HepG2 (cell line): ENCODE measurements around the gene RAB24. TPM values are rescaled to one million over a fixed set of nuclear protein-coding genes. Genes with fewer than 3 reads are reported as not detected.

ENCODE experiments used
- ATAC-seq: fragments of 200-7000 bp; cut with Tn5 transposase; 3 replicates; pipeline ENCODE4 v1.9.1; 2020; ENCODE audit warnings: mild to moderate bottlenecking, moderate library complexity
- BruUV-seq: library from RNA; stranded (reverse); fragments of 400-500 nt; replicated peaks from 2 replicates; lab custom pipeline; 2021; lab: Mats Ljungman, UMichigan
- CTCF ChIA-PET: fragments of 300-600 bp; formaldehyde crosslinking; extraction: SDS; loops from one replicate; lab custom pipeline; 2021; ENCODE audit warnings: low total read pairs, inconsistent platforms, low intra/inter-chr PET ratio; lab: Yijun Ruan, JAX
- POLR2A ChIA-PET: fragments of 350-600 bp; sonication (Branson Sonifier 250); formaldehyde crosslinking; loops from one replicate; lab custom pipeline; 2020; ENCODE audit warnings: antibody characterized with exemption, inconsistent platforms; lab: Yijun Ruan, JAX
- DNase-seq: peaks from one replicate; pipeline ENCODE4 v3.0.0-alpha.2; 2015; ENCODE audit warnings: low spot score
- FAIRE-seq: peaks from 3 replicates; lab custom pipeline; 2011; peaks lifted over from hg19 to GRCh38; lab: Jason Lieb, UNC
- H2AFZ ChIP-seq: one replicate; pipeline ENCODE4 v1.6.1; 2011; ENCODE audit warnings: low read length, inconsistent platforms
- H3K27ac ChIP-seq: fragments of 300-600 bp; 3 replicates; pipeline ENCODE4 v1.8.0; 2011; ENCODE audit warnings: mixed run types, mild to moderate bottlenecking, mixed read lengths, low read length, inconsistent platforms; ENCODE audit not compliant: insufficient read depth; ENCODE audit errors: extremely low read length
- H3K27me3 ChIP-seq, 2 experiments: fragments of 200-600 bp in 1 of 2; 2 replicates in 1 of 2; 3 replicates in 1 of 2; pipeline versions ENCODE4 v1.6.0 to v1.8.0; 2011; ENCODE audit warnings: low read length in 2 of 2, mild to moderate bottlenecking in 2 of 2, moderate library complexity in 2 of 2, inconsistent platforms in 1 of 2; ENCODE audit not compliant: insufficient read depth in 2 of 2, control insufficient read depth in 1 of 2
- H3K36me3 ChIP-seq, 2 experiments: fragments of 200-600 bp in 1 of 2; replicated peaks in 1 of 2; 2 replicates in 1 of 2; 3 replicates in 1 of 2; pipeline versions ENCODE4 v1.5.1 to v1.8.0; 2011; ENCODE audit warnings: low read length in 2 of 2, inconsistent platforms in 1 of 2; ENCODE audit not compliant: insufficient read depth in 2 of 2, control insufficient read depth in 1 of 2
- H3K4me1 ChIP-seq: 2 replicates; pipeline ENCODE4 v1.5.1; 2012; ENCODE audit warnings: low read length, inconsistent platforms; ENCODE audit not compliant: insufficient read depth
- H3K4me2 ChIP-seq: 2 replicates; pipeline ENCODE4 v1.6.0; 2011; ENCODE audit warnings: low read depth, low read length, inconsistent platforms
- H3K4me3 ChIP-seq, 3 experiments: fragments of 200-600 bp in 1 of 3; sonication (generic), shearing (Covaris generic) in 1 of 3; replicated peaks in 1 of 3; 2 replicates each; pipeline ENCODE4 v1.5.1; 2011 to 2016; ENCODE audit warnings: low read length in 3 of 3, inconsistent platforms in 2 of 3, low read depth in 2 of 3, mild to moderate bottlenecking in 2 of 3, control low read depth in 1 of 3, mixed read lengths in 1 of 3; ENCODE audit not compliant: insufficient read depth in 1 of 3
- H3K79me2 ChIP-seq: one replicate; pipeline ENCODE4 v1.6.1; 2011; ENCODE audit warnings: low read length, inconsistent platforms; ENCODE audit not compliant: insufficient read depth
- H3K9ac ChIP-seq: 2 replicates; pipeline ENCODE4 v1.6.0; 2011; ENCODE audit warnings: mild to moderate bottlenecking, low read depth, low read length, inconsistent platforms; ENCODE audit not compliant: insufficient read depth
- H3K9me3 ChIP-seq: 2 replicates; pipeline ENCODE4 v1.5.1; 2012; ENCODE audit warnings: mild to moderate bottlenecking, low read length
- H4K20me1 ChIP-seq: 2 replicates; pipeline ENCODE4 v1.6.0; 2011; ENCODE audit warnings: inconsistent platforms, mild to moderate bottlenecking, low read length, moderate library complexity; ENCODE audit not compliant: insufficient read depth
- KLF15 ChIP-seq: sonication (generic); formaldehyde crosslinking; IDR thresholded peaks from 2 replicates; pipeline ENCODE4 v1.8.1; 2023; ENCODE audit warnings: borderline replicate concordance, mild to moderate bottlenecking, inconsistent platforms, missing genetic modification reagents, mixed read lengths
- NR2F1 ChIP-seq, 2 experiments: fragments of 450-650 bp in 1 of 2; formaldehyde crosslinking in 1 of 2; IDR thresholded peaks; 2 replicates each; pipeline versions ENCODE4 v1.5.0 to v1.6.1; 2016 to 2020; ENCODE audit warnings: mild to moderate bottlenecking in 1 of 2, missing compliant biosample characterization in 1 of 2, missing genetic modification reagents in 1 of 2, moderate library complexity in 1 of 2
- RERE ChIP-seq: IDR thresholded peaks from 2 replicates; pipeline ENCODE4 v1.6.1; 2016; ENCODE audit warnings: low read depth, missing genetic modification reagents, missing compliant biosample characterization
- RNF2 ChIP-seq: fragments of 450-650 bp; conservative IDR thresholded peaks from 2 replicates; pipeline ENCODE4 v1.6.1; 2016; ENCODE audit warnings: low read depth
- SNAI1 ChIP-seq: sonication (generic); formaldehyde crosslinking; IDR thresholded peaks from 2 replicates; pipeline ENCODE4 v1.5.0; 2020; ENCODE audit warnings: mild to moderate bottlenecking, missing genetic modification reagents, borderline replicate concordance
- SOX13 ChIP-seq, 3 experiments: fragments of 450-650 bp in 1 of 3; sonication (generic) in 1 of 3; formaldehyde crosslinking in 1 of 3; IDR thresholded peaks in 2 of 3; conservative IDR thresholded peaks in 1 of 3; 2 replicates each; pipeline versions ENCODE4 v1.5.0 to v1.6.1; 2016 to 2020; ENCODE audit warnings: antibody characterized with exemption in 1 of 3, mild to moderate bottlenecking in 1 of 3, missing compliant biosample characterization in 1 of 3, missing genetic modification reagents in 1 of 3, moderate library complexity in 1 of 3
- ZFP91 ChIP-seq: sonication (generic); formaldehyde crosslinking; IDR thresholded peaks from 2 replicates; pipeline ENCODE4 v1.9.0; 2022; ENCODE audit warnings: missing genetic modification reagents, mild to moderate bottlenecking, borderline replicate concordance
- ZNF280B ChIP-seq: sonication (generic); formaldehyde crosslinking; IDR thresholded peaks from 2 replicates; pipeline ENCODE4 v1.5.0; 2020; ENCODE audit warnings: missing genetic modification reagents, mild to moderate bottlenecking, borderline replicate concordance
- WGBS: methylation state at CpG from one replicate; pipeline ENCODE4 v1.1.6; 2017; ENCODE audit warnings: low lambda C conversion rate; 5-methylcytosine and 5-hydroxymethylcytosine counted together
- in situ Hi-C: cut with HindIII; loops from 2 replicates; pipeline ENCODE4 v1.10.0; 2017; ENCODE audit warnings: low pct_unique_long_range_greater_than_20kb; ENCODE audit not compliant: extremely low pct_ligation_motif_present
- intact Hi-C: fragments of 100-400 bp; cut with micrococcal nuclease; formaldehyde crosslinking; loops from one replicate; pipeline ENCODE4 v1.10.0; 2022; ENCODE audit not compliant: unreplicated experiment
- polyA plus RNA-seq, 8 experiments: library from polyadenylated mRNA; depleted of rRNA in 3 of 8; stranded (reverse) in 7 of 8; unstranded in 1 of 8; fragments of >200 nt; fragmentation: Illumina TruSeq in 4 of 8; extraction: Trizol in 4 of 8; gene quantifications; 2 replicates each; pipeline versions ENCODE4 v1.2.1 to v1.2.3, GENCODE V29; 2011 to 2016; ENCODE audit warnings: low read depth in 4 of 8, missing spikeins in 1 of 8, mixed read lengths in 1 of 8; ENCODE audit not compliant: insufficient read depth in 1 of 8
- total RNA-seq, 5 experiments: library from RNA; depleted of rRNA; stranded (reverse); fragments of >200 nt; fragmentation: Illumina TruSeq; extraction: Trizol; gene quantifications; 2 replicates each; pipeline ENCODE4 v1.2.3, GENCODE V29; 2016; ENCODE audit warnings: low read depth in 1 of 5

The RAB24 gene
- total and polyA plus RNA-seq, 2 of the 13 experiments (the other 11 are each of a cell fraction or from before 2014, with no cell fraction given), result 22.9 to 63.7 TPM

- Histone ChIP-seq H3K9ac (no peak overlapping the region), H3K9me3 (no peaks in the 10 kb centered on the region), H2AFZ (no peak overlapping the region), H3K4me1 (peaks cover 8% of the 10 kb centered on the region; the same call in 1 of the 2 replicates), H3K4me2 (no peak overlapping the region), H3K27ac (no peak overlapping the region), H3K27me3 (no peaks in the 10 kb centered on the region), H3K79me2 (no peaks in the 10 kb centered on the region), H3K36me3 (no peaks in the 10 kb centered on the region), H4K20me1 (no peaks in the 10 kb centered on the region), H3K4me3 (no peak overlapping the region)
- in situ Hi-C loops (no loop called here), intact Hi-C loops (no loop called here)
- POLR2A ChIA-PET, result no interaction called here
- ATAC-seq, result no peak
- TF ChIP-seq NR2F1 (CRISPR knock-in tag; IDR thresholded peaks at IDR 0.05) (no peak), RERE (CRISPR knock-in tag) (no peak), SNAI1 (CRISPR knock-in tag) (no peak), RNF2 (no peak), ZFP91 (CRISPR knock-in tag) (no peak), KLF15 (CRISPR knock-in tag) (no peak), SOX13 (IDR thresholded peaks at IDR 0.05) (no peak), SOX13 (CRISPR knock-in tag; conservative IDR thresholded peaks at IDR 0.05 in 1 of 2, IDR thresholded peaks at IDR 0.05 in 1 of 2) (no peak), ZNF280B (CRISPR knock-in tag) (no peak)
- 11% methylated on average over 1 of the region's 1 CpG for WGBS
- CTCF ChIA-PET, result no interaction called here
- BruUV-seq, result no TSS peak
- DNase-seq, result no peak
- no peak for FAIRE-seq
Measured at GRCh38 chr5:177261510-177261909, 42.0 kb downstream of the RAB24 start.
